Upper lobe of right lung (tissue), 1 donor: ENCODE results near the gene HSPA1A. TPM values are rescaled to one million over a fixed set of nuclear protein-coding genes. Genes with fewer than 3 reads are reported as not detected.

Experiments
- ATAC-seq: fragments of 200-7000 bp; cut with Tn5 transposase; one replicate; pipeline ENCODE4 v1.9.1; 2020; ENCODE audit warnings: mild to moderate bottlenecking, moderate library complexity
- DNase-seq: peaks from one replicate; pipeline ENCODE4 v3.0.0-alpha.2; 2020
- H3K27ac ChIP-seq: fragments of 200-600 bp; one replicate; pipeline ENCODE4 v1.8.0; 2022
- H3K27me3 ChIP-seq: fragments of 200-600 bp; one replicate; pipeline ENCODE4 v1.8.0; 2022; ENCODE audit warnings: mild to moderate bottlenecking
- H3K36me3 ChIP-seq: fragments of 200-600 bp; one replicate; pipeline ENCODE4 v1.8.0; 2022
- H3K4me1 ChIP-seq: fragments of 200-600 bp; one replicate; pipeline ENCODE4 v1.8.0; 2022
- H3K4me3 ChIP-seq: fragments of 200-600 bp; one replicate; pipeline ENCODE4 v1.8.0; 2022; ENCODE audit warnings: mild to moderate bottlenecking
- H3K9me3 ChIP-seq: fragments of 200-600 bp; one replicate; pipeline ENCODE4 v1.8.0; 2022
- intact Hi-C: fragments of 100-400 bp; cut with DNase I; formaldehyde crosslinking; loops from one replicate; pipeline ENCODE4 v1.11.0; 2022
- total RNA-seq: library from RNA; stranded (reverse); fragmentation: NEBNext Ultra II Directional; extraction: Animal tissue kit (Norgen Biotek cat#: 25700); gene quantifications from one replicate; pipeline ENCODE4 v1.2.1, GENCODE V29; 2021
- TF ChIP-seq, protein P1 (sequence below): fragments of 200-600 bp; IDR thresholded peaks from one replicate; pipeline ENCODE4 v1.8.0; 2022; ENCODE audit warnings: antibody characterized with exemption
- donor health status: DM: no; HTN: yes; CAD: no; lungs with severe emphysema.

Gene HSPA1A
- total RNA-seq, 1 donor from 2014 or later: 150 TPM

DNA sequence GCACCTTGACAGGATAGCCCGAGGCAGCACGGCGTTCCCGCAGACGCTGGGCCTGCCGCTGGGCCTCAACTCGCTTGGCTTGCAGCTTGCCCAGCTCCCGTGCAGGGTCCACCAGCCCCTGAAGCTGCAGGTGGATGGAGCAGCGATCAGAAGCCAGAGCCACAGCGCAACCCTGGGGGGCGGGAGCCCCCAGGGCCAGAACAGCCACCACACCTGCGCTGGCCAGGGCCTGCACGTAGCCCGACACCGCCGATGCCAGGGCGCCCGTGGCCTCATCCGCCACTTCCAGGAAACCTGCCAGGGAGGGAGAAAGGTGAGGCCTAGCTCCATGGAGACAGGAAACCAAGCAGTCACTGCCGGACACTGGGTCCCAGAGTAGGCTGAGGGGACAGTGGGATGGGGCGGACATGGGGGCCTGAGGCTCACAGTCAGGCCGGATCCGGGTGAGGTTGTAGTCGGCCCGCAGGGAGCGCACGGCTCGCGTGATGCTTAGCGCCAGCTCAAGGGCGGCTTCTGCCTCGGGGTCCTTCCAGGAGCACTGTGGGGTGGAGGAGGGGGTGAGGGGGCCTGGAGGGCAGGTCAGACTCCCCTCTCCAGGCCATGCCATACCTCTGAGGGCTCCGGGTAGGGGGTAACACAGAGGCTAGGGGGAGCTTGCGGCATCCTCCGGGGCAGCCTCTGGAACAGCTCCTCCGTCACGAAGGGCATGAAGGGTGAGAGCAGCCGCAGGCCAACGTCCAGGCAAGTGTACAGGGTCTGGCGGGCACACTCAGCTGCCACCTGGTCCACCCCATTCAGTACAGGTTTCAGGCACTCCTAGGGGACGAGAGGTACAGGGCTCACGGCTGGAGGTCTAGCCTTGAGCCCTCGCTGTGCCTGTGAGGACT lies 36.1 kb upstream of the HSPA1A start:
- H3K4me1 ChIP-seq: peaks cover 11% of the 10 kb centered on the region
- TF ChIP-seq, protein P1, sequence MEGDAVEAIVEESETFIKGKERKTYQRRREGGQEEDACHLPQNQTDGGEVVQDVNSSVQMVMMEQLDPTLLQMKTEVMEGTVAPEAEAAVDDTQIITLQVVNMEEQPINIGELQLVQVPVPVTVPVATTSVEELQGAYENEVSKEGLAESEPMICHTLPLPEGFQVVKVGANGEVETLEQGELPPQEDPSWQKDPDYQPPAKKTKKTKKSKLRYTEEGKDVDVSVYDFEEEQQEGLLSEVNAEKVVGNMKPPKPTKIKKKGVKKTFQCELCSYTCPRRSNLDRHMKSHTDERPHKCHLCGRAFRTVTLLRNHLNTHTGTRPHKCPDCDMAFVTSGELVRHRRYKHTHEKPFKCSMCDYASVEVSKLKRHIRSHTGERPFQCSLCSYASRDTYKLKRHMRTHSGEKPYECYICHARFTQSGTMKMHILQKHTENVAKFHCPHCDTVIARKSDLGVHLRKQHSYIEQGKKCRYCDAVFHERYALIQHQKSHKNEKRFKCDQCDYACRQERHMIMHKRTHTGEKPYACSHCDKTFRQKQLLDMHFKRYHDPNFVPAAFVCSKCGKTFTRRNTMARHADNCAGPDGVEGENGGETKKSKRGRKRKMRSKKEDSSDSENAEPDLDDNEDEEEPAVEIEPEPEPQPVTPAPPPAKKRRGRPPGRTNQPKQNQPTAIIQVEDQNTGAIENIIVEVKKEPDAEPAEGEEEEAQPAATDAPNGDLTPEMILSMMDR: no peak
- no peak overlapping the region for H3K4me3 ChIP-seq
- DNase-seq (no peak), ATAC-seq (no peak)
- intact Hi-C loops: no loop called here
- no peaks in the 10 kb centered on the region for H3K27me3 ChIP-seq
- H3K9me3 ChIP-seq: no peaks in the 10 kb centered on the region
- H3K27ac ChIP-seq: no peak overlapping the region
- H3K36me3 ChIP-seq: peaks cover 56% of the 10 kb centered on the region

- Histone ChIP-seq H3K27ac (no peak overlapping the region), H3K36me3 (peaks cover 63% of the 10 kb centered on the region), H3K4me1 (peaks cover 11% of the 10 kb centered on the region), H3K27me3 (no peaks in the 10 kb centered on the region), H3K9me3 (no peaks in the 10 kb centered on the region), H3K4me3 (no peak overlapping the region)
- ATAC-seq: no peak
- intact Hi-C loops: no loop called here
- TF ChIP-seq, protein P1: no peak
- DNase-seq: no peak
Measured at GRCh38 chr6:31779908-31780307, 35.4 kb upstream of the HSPA1A start.

DNA sequence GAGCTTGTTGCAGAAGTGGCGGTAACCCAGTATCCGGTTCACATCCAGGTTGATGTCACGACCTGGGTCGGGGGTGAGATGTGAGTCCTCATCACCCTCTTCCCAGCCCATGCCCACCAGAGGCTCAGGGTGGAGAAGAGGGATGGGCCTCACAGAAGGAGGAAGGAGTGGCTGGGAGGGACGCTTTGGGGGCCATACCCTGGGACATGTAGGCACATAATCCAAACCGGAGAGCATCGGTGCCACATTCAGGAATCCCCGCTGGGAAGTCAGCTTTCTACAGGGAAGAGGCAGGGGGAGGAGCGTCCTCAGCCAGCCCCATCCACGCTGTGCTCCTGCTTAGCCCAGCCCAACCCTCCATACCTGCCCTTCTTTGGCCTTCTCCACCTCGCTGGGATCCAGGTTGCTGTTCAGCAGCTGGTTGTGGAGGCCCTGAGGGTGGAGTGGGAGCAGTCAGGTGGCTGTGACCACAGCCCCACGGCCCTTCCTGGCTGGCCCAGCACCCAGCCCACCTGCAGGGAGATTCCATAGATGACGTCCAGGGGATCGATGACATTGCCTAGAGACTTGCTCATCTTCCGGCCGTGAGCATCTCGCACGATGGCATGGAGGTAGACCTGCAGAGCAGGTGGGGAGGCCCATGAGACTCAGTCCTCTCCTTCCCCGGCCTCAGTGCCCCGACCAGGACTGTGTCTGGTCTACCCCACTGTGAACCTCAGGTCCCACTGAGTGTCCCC lies 34.7 kb upstream of the HSPA1A start:
- H3K27ac ChIP-seq: no peak overlapping the region
- no peaks in the 10 kb centered on the region for H3K27me3 ChIP-seq
- peaks cover 11% of the 10 kb centered on the region for H3K4me1 ChIP-seq
- intact Hi-C loops: no loop called here
- H3K36me3 ChIP-seq: peaks cover 69% of the 10 kb centered on the region
- DNase-seq (no peak), ATAC-seq (no peak)
- TF ChIP-seq, protein P1: no peak
- no peaks in the 10 kb centered on the region for H3K9me3 ChIP-seq
- no peak overlapping the region for H3K4me3 ChIP-seq

DNA sequence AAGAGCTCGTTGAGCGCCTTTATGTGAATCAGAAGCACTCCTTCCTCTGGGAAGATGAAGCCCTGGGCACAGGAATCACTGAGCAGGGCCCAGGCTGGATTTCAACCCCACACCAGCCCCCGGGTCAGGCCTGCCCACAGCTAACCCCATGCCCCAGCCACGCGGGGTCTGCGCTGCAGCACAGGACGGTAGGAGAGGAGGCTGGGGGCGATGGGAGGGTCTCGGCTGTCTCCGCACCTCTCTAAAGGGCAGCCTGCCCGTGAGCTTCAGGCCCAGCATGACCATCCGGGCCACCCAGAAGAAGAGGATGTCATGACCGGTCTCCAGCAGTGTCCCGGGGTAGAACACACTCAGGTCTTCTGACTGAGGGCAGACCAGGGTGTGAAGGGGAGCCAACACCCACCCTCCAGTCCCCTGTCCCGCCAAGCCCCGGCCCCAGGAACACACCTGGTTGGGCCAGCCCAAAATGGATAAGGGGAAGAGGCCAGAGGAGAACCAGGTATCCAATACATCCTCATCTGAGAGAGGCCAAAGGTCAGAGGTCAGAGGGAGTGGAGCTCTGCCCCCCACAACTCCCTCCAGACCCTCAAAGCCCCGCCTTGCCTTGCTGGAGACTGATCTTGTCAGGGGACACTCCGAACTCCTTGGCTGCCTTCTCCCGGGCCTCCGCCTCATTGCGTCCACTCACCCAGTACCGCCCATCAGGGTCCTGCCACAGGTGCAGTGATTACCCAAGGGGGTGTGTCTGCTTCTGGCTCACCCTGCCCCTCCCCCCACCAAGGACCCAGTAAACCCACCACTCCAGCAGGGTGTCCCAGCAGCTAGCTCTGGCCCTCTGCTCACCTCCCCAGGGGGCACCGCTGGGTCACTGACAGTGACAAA lies 33.9 kb upstream of the HSPA1A start:
- H3K27me3 ChIP-seq: no peaks in the 10 kb centered on the region
- no peak overlapping the region for H3K4me3 ChIP-seq
- no peaks in the 10 kb centered on the region for H3K9me3 ChIP-seq
- TF ChIP-seq, protein P1: no peak
- ATAC-seq: no peak
- peaks cover 69% of the 10 kb centered on the region for H3K36me3 ChIP-seq
- no peak overlapping the region for H3K27ac ChIP-seq
- intact Hi-C loops: no loop called here
- peaks cover 10% of the 10 kb centered on the region for H3K4me1 ChIP-seq
- DNase-seq: no peak

DNA sequence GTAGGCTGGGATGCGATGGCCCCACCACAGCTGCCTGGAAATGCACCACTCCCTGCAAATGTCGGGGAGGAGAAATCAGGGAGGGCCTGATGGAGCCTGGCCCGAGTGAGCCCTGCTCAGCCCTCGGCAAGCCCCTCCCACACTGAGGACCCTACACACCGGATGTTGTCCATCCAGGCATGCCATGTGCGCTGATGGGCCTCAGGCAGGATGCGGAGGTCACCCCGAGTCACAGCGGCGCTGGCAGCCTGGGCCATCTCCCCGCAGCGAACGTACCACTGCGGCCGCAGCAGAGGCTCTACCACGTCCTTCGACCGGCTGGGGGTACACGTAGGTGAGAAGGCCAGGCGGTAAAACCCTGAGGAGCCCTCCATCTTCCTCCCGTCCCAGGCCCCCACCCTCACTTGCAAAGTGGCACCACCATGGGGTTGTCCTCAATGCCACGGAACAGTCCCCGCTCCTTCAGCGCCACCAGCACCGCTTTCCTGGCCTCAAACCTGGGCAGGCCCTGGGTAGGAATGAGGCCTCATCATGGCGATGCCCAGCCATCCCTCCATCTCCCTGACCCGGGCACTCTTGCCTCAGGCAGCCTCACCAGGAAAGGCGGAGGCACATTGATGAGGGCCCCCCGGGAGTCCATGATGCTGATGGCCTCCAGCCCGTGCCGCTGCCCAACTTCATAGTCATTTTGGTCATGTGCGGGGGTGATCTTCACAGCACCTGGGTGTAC lies 33.1 kb upstream of the HSPA1A start:
- ATAC-seq: no peak
- Histone ChIP-seq H3K4me3 (no peak overlapping the region), H3K9me3 (no peaks in the 10 kb centered on the region), H3K27me3 (no peaks in the 10 kb centered on the region), H3K27ac (no peak overlapping the region), H3K36me3 (peaks cover 70% of the 10 kb centered on the region), H3K4me1 (peaks cover 2% of the 10 kb centered on the region)
- intact Hi-C loops: no loop called here
- TF ChIP-seq, protein P1: no peak
- no peak for DNase-seq
